ENCODE data around the gene EDRF1. TPM values are rescaled to one million over a fixed set of nuclear protein-coding genes. Genes with fewer than 3 reads are reported as not detected.

The EDRF1 gene
- total and polyA plus RNA-seq, 10 of the 15 experiments (the other 5 are each of a cell fraction or from before 2014, with no cell fraction given) = 16.8 to 99.7 (median 42.9) TPM

DNA sequence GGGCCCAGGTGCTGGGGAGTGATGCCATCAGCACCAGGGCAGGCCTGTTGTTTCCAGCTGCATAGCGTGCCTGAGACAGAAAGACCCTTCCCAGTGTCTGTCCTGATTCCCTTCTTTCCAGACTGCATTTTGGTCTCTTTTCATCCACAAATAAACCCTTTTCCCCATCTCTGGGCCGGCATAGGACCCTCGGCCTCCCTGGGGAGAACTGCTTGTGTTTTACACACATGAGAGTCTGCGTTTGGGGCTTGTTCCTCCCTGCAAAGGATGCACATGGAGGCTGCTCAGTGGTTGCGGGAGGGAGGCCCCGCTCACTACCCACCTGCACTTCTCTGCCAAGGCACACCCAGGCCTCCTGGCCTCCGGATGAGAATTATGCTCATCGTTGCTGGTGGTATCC, 61.9 kb downstream of the EDRF1 start:
- H3K4me1 ChIP-seq (ENCODE audit: control insufficient read depth, insufficient read depth, low read length) = peaks cover 10% of the 10 kb centered on the region
- H3K36me3 ChIP-seq (ENCODE audit: control insufficient read depth in 2 of 2, insufficient read depth in 2 of 2, low read length in 1 of 2) = no peaks in the 10 kb centered on the region
- no peak for DNase-seq (ENCODE audit: low read depth, low spot score)
- in situ Hi-C loops (cut with MboI) (no loop called here), intact Hi-C loops (cut with micrococcal nuclease; ENCODE audit: unreplicated experiment) (loop anchor here (5.0 kb wide), 1 partner anchor 41 kb away; the partner anchor contains the start of genes BCCIP and UROS)
- no peak overlapping the region for H3K4me3 ChIP-seq
- no peak overlapping the region for H2AFZ ChIP-seq (ENCODE audit: control insufficient read depth, low read depth, low read length)
- SMC1A ChIA-PET (ENCODE audit: uncharacterized antibody, unreplicated experiment) = no interaction called here
- no peak for ATAC-seq
- H3K79me2 ChIP-seq (ENCODE audit: control insufficient read depth, insufficient read depth, low read length) = no peaks in the 10 kb centered on the region
- CTCF ChIA-PET = interaction anchor here (1.0 kb wide), 1 partner anchor 733 kb away, joined by 3 read pairs; no protein-coding TSS in a partner anchor
- H3K27me3 ChIP-seq (replicated peaks in 1 of 2; ENCODE audit: control insufficient read depth in 2 of 2, insufficient read depth in 2 of 2, low read length in 1 of 2) = no peaks in the 10 kb centered on the region
- FAIRE-seq = no peak
- no peak overlapping the region for H3K9ac ChIP-seq (ENCODE audit: control insufficient read depth, insufficient read depth, low read length)
- BruUV-seq (replicated peaks) = no TSS peak
- H3K9me3 ChIP-seq (replicated peaks; ENCODE audit: control insufficient read depth, insufficient read depth, low read length) = no peaks in the 10 kb centered on the region
- POLR2A ChIA-PET = no interaction called here
- no peaks in the 10 kb centered on the region for H4K20me1 ChIP-seq (ENCODE audit: control insufficient read depth, insufficient read depth)
- no peak for TF ChIP-seq ESRRA (IDR thresholded peaks at IDR 0.05; ENCODE audit: low read length)
- TF ChIP-seq, protein P1, sequence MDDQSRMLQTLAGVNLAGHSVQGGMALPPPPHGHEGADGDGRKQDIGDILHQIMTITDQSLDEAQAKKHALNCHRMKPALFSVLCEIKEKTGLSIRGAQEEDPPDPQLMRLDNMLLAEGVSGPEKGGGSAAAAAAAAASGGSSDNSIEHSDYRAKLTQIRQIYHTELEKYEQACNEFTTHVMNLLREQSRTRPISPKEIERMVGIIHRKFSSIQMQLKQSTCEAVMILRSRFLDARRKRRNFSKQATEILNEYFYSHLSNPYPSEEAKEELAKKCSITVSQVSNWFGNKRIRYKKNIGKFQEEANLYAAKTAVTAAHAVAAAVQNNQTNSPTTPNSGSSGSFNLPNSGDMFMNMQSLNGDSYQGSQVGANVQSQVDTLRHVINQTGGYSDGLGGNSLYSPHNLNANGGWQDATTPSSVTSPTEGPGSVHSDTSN (IDR thresholded peaks at IDR 0.05; ENCODE audit: insufficient replicate concordance, low read depth, low read length) = no peak
- no peak for TF ChIP-seq TAF1 (IDR thresholded peaks at IDR 0.05; ENCODE audit: borderline replicate concordance, low read depth, low read length)
- H3K4me2 ChIP-seq (ENCODE audit: control insufficient read depth, insufficient read depth) = no peak overlapping the region
- no peak overlapping the region for H3K27ac ChIP-seq (ENCODE audit: control insufficient read depth, insufficient read depth)
- RAD21 ChIA-PET (ENCODE audit: unreplicated experiment) = no interaction called here
- 79% methylated on average over 8 of the region's 8 CpGs for WGBS (ENCODE audit: insufficient coverage, insufficient replicate concordance, low lambda C conversion rate, missing lambda C conversion rate)

DNA sequence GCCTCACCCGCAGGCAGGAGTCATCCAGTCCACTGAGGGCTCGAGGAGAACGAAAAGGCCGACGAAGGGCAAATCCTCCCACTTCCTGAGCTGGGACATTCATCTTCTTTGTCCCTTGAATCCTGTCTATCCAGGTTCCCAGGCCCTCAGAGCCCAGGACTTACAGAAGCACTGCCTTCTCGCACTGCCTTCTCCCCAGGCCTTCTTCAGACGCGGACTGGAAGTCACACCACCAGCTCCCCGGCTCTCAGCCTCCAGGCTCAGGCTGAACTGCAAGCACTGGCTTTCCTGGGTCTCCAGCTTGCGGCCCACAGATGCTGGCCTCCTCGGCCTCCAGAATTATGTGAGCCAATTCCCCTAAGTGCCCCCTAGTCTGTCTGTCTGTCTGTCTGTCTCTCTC, 62.5 kb downstream of the EDRF1 start:
- Histone ChIP-seq H3K4me1 (ENCODE audit: control insufficient read depth, insufficient read depth, low read length) (peaks cover 10% of the 10 kb centered on the region), H3K4me3 (no peak overlapping the region), H3K36me3 (ENCODE audit: control insufficient read depth in 2 of 2, insufficient read depth in 2 of 2, low read length in 1 of 2) (no peaks in the 10 kb centered on the region), H3K9me3 (replicated peaks; ENCODE audit: control insufficient read depth, insufficient read depth, low read length) (no peaks in the 10 kb centered on the region), H3K27me3 (replicated peaks in 1 of 2; ENCODE audit: control insufficient read depth in 2 of 2, insufficient read depth in 2 of 2, low read length in 1 of 2) (no peaks in the 10 kb centered on the region), H3K9ac (ENCODE audit: control insufficient read depth, insufficient read depth, low read length) (no peak overlapping the region), H2AFZ (ENCODE audit: control insufficient read depth, low read depth, low read length) (no peak overlapping the region), H4K20me1 (ENCODE audit: control insufficient read depth, insufficient read depth) (no peaks in the 10 kb centered on the region), H3K4me2 (ENCODE audit: control insufficient read depth, insufficient read depth) (no peak overlapping the region), H3K27ac (ENCODE audit: control insufficient read depth, insufficient read depth) (no peak overlapping the region), H3K79me2 (ENCODE audit: control insufficient read depth, insufficient read depth, low read length) (no peaks in the 10 kb centered on the region)
- RAD21 ChIA-PET (ENCODE audit: unreplicated experiment) = no interaction called here
- BruUV-seq (replicated peaks) = no TSS peak
- ATAC-seq (no peak), FAIRE-seq (no peak), DNase-seq (ENCODE audit: low read depth, low spot score) (no peak)
- CTCF ChIA-PET = interaction anchor here (1.0 kb wide), 1 partner anchor 734 kb away, joined by 3 read pairs; no protein-coding TSS in a partner anchor
- WGBS (ENCODE audit: insufficient coverage, insufficient replicate concordance, low lambda C conversion rate, missing lambda C conversion rate) = 91% methylated on average over 11 of the region's 11 CpGs
- TF ChIP-seq CREB1 (IDR thresholded peaks at IDR 0.05; ENCODE audit: low read depth) (no peak), POU2F2 (IDR thresholded peaks at IDR 0.05; ENCODE audit: borderline replicate concordance, low read depth, low read length) (no peak), NRF1 (conservative IDR thresholded peaks at IDR 0.05; ENCODE audit: low read depth, low read length) (no peak), SUPT20H (IDR thresholded peaks at IDR 0.05; ENCODE audit: borderline replicate concordance, control insufficient read depth, low read depth, low read length) (no peak), HDGF (IDR thresholded peaks at IDR 0.05) (no peak), ZNF217 (IDR thresholded peaks at IDR 0.05) (no peak), RELA (IDR thresholded peaks at IDR 0.05; ENCODE audit: borderline replicate concordance, partially characterized antibody) (no peak), CBFB (IDR thresholded peaks at IDR 0.05; ENCODE audit: low read depth) (no peak)
- in situ Hi-C loops (cut with MboI) = no loop called here
- POLR2A ChIA-PET = no interaction called here
- SMC1A ChIA-PET (ENCODE audit: uncharacterized antibody, unreplicated experiment) = no interaction called here
- intact Hi-C loops (cut with micrococcal nuclease; ENCODE audit: unreplicated experiment) = loop anchor here (5.0 kb wide), 1 partner anchor 40 kb away; the partner anchor contains the start of genes BCCIP and UROS

All from GM12878 (cell line).